Osteoblast (primary cell): ENCODE measurements around the gene HAAO. TPM values are rescaled to one million over a fixed set of nuclear protein-coding genes. Genes with fewer than 3 reads are reported as not detected.
A peak's percentile ranks its signal among the peaks of the same experiment; 100 is the strongest.

Source experiments
- DNase-seq: peaks from one replicate; pipeline ENCODE4 v3.0.0; 2011; ENCODE audit warnings: low spot score, mixed read lengths; ENCODE audit not compliant: insufficient read length; ENCODE audit errors: missing footprints
- H2AFZ ChIP-seq: 2 replicates; pipeline ENCODE4 v1.6.0; 2011; ENCODE audit warnings: mild to moderate bottlenecking, low read length
- H3K27ac ChIP-seq: 2 replicates; pipeline ENCODE4 v1.5.1; 2011; ENCODE audit warnings: mild to moderate bottlenecking, low read depth, low read length, moderate library complexity
- H3K27me3 ChIP-seq: 2 replicates; pipeline ENCODE4 v1.6.0; 2012; ENCODE audit warnings: mild to moderate bottlenecking, control low read depth, inconsistent platforms, low read length, moderate library complexity; ENCODE audit not compliant: insufficient read depth
- H3K36me3 ChIP-seq: 2 replicates; pipeline ENCODE4 v1.5.1; 2011; ENCODE audit warnings: mild to moderate bottlenecking, low read length, control low read depth, moderate library complexity; ENCODE audit not compliant: insufficient read depth
- H3K4me1 ChIP-seq: 2 replicates; pipeline ENCODE4 v1.5.1; 2011; ENCODE audit warnings: mild to moderate bottlenecking, low read length, control low read depth, moderate library complexity; ENCODE audit not compliant: insufficient read depth
- H3K4me2 ChIP-seq: 2 replicates; pipeline ENCODE4 v1.6.0; 2011; ENCODE audit warnings: mild to moderate bottlenecking, low read length; ENCODE audit not compliant: insufficient read depth
- H3K4me3 ChIP-seq: fragments of 200-600 bp; sonication (generic); 3 replicates; pipeline ENCODE4 v1.5.1; 2012; ENCODE audit warnings: mild to moderate bottlenecking, low read length, inconsistent platforms; ENCODE audit not compliant: insufficient read depth
- H3K79me2 ChIP-seq: 2 replicates; pipeline ENCODE4 v1.6.0; 2012; ENCODE audit warnings: mild to moderate bottlenecking, low read length, control low read depth, inconsistent platforms; ENCODE audit not compliant: insufficient read depth
- H3K9me3 ChIP-seq: 2 replicates; pipeline ENCODE4 v1.5.1; 2011; ENCODE audit warnings: low read depth, low read length, control low read depth
- H4K20me1 ChIP-seq: 2 replicates; pipeline ENCODE4 v1.6.0; 2012; ENCODE audit warnings: mild to moderate bottlenecking, low read length, control low read depth; ENCODE audit not compliant: insufficient read depth
- CTCF ChIP-seq: IDR thresholded peaks from 2 replicates; pipeline ENCODE4 v1.5.1; 2011; ENCODE audit warnings: mild to moderate bottlenecking, low read depth, low read length, moderate library complexity; ENCODE audit errors: extremely low read depth
- total RNA-seq: library from RNA; depleted of rRNA; stranded (reverse); fragments of >200 nt; gene quantifications from 2 replicates; pipeline ENCODE4 v1.2.3, GENCODE V29; 2012

The HAAO gene
- total RNA-seq, 1 donor = 0.72 TPM

GRCh38 chr2:42809131-42809818 lies 16.9 kb upstream of the HAAO start:
- H3K4me3 ChIP-seq = peak overlapping the region; percentile 68
- no peaks in the 10 kb centered on the region for H3K36me3 ChIP-seq
- peak overlapping the region; percentile 64 for H3K27ac ChIP-seq
- H2AFZ ChIP-seq = peak overlapping the region; percentile 57
- H4K20me1 ChIP-seq = no peaks in the 10 kb centered on the region
- no peaks in the 10 kb centered on the region for H3K9me3 ChIP-seq
- peak overlapping the region; percentile 87 for H3K4me2 ChIP-seq
- TF ChIP-seq CTCF = no peak
- no peaks in the 10 kb centered on the region for H3K79me2 ChIP-seq
- peaks cover 10% of the 10 kb centered on the region for H3K4me1 ChIP-seq
- no peaks in the 10 kb centered on the region for H3K27me3 ChIP-seq
- peak; percentile 52 for DNase-seq

- H3K79me2 ChIP-seq = no peaks in the 10 kb centered on the region
- peak; percentile 34 for DNase-seq
- no peaks in the 10 kb centered on the region for H3K36me3 ChIP-seq
- H3K4me2 ChIP-seq = no peak overlapping the region
- no peak overlapping the region for H3K27ac ChIP-seq
- H3K27me3 ChIP-seq = no peaks in the 10 kb centered on the region
- TF ChIP-seq CTCF = no peak
- H3K4me3 ChIP-seq = no peak overlapping the region
- H3K4me1 ChIP-seq = peaks cover 10% of the 10 kb centered on the region
- no peak overlapping the region for H2AFZ ChIP-seq
- H4K20me1 ChIP-seq = no peaks in the 10 kb centered on the region
- no peaks in the 10 kb centered on the region for H3K9me3 ChIP-seq
Observed at GRCh38 chr2:42808301-42808700, 15.9 kb upstream of the HAAO start.

- H3K4me1 ChIP-seq = peaks cover 11% of the 10 kb centered on the region
- TF ChIP-seq CTCF = no peak
- no peaks in the 10 kb centered on the region for H3K79me2 ChIP-seq
- no peak overlapping the region for H3K4me2 ChIP-seq
- no peak overlapping the region for H2AFZ ChIP-seq
- no peak overlapping the region for H3K4me3 ChIP-seq
- no peaks in the 10 kb centered on the region for H4K20me1 ChIP-seq
- DNase-seq = no peak
- H3K36me3 ChIP-seq = no peaks in the 10 kb centered on the region
- no peaks in the 10 kb centered on the region for H3K9me3 ChIP-seq
- H3K27me3 ChIP-seq = no peaks in the 10 kb centered on the region
- H3K27ac ChIP-seq = no peak overlapping the region
Observed at GRCh38 chr2:42806786-42807185, 14.4 kb upstream of the HAAO start.

- Histone ChIP-seq H2AFZ (no peak overlapping the region), H3K4me1 (peaks cover 17% of the 10 kb centered on the region), H3K4me2 (no peak overlapping the region), H3K27me3 (no peaks in the 10 kb centered on the region), H3K4me3 (no peak overlapping the region), H3K36me3 (no peaks in the 10 kb centered on the region), H3K9me3 (no peaks in the 10 kb centered on the region), H3K27ac (no peak overlapping the region), H3K79me2 (no peaks in the 10 kb centered on the region), H4K20me1 (no peaks in the 10 kb centered on the region)
- DNase-seq = no peak
- TF ChIP-seq CTCF = no peak
Observed at GRCh38 chr2:42804891-42805290, 12.5 kb upstream of the HAAO start.
